Stomach (tissue), 9 donors: ENCODE data around the gene PDE4D. TPM values are rescaled to one million over a fixed set of nuclear protein-coding genes. Genes with fewer than 3 reads are reported as not detected.

Experiments
- DNase-seq, 2 donors: peaks; one replicate each; pipeline versions ENCODE4 v3.0.0 to v3.0.0-alpha.2; 2013 to 2019
- H3K27ac ChIP-seq, 5 donors: fragments of 200-600 bp in 4 of 5; sonication (generic) in 4 of 5; one replicate each; pipeline ENCODE4 v1.5.1; 2013 to 2019; ENCODE audit warnings: mild to moderate bottlenecking in 1 of 5, moderate library complexity in 1 of 5
- H3K27me3 ChIP-seq, 3 donors: fragments of 200-600 bp; sonication (generic); one replicate each; pipeline ENCODE4 v1.5.1; 2017 to 2019; ENCODE audit warnings: mixed run types in 1 of 3
- H3K36me3 ChIP-seq, 4 donors: fragments of 200-600 bp; sonication (generic); 1 replicate in 3 of 4; 2 replicates in 1 of 4; pipeline ENCODE4 v1.5.1; 2016 to 2019
- H3K4me1 ChIP-seq, 4 donors: fragments of 200-600 bp; sonication (generic); one replicate each; pipeline ENCODE4 v1.5.1; 2016 to 2019
- H3K4me3 ChIP-seq, 4 donors: fragments of 200-600 bp; sonication (generic) in 3 of 4; one replicate each; pipeline ENCODE4 v1.5.1; 2016 to 2019; ENCODE audit warnings: mild to moderate bottlenecking in 1 of 4
- H3K9me3 ChIP-seq, 4 donors: fragments of 200-600 bp; sonication (generic); one replicate each; pipeline ENCODE4 v1.5.1; 2016 to 2019
- CTCF ChIP-seq, 7 experiments: fragments of 450-650 bp in 4 of 7; fragments of 200-600 bp in 3 of 7; sonication (generic) in 3 of 7; IDR thresholded peaks; one replicate each; pipeline ENCODE4 v1.5.1; 2016 to 2019; ENCODE audit warnings: antibody characterized with exemption in 7 of 7, control low read depth in 2 of 7, mild to moderate bottlenecking in 1 of 7
- EP300 ChIP-seq: sonication (generic); formaldehyde crosslinking; IDR thresholded peaks from one replicate; pipeline ENCODE4 v1.6.1; 2017; ENCODE audit warnings: antibody characterized with exemption
- POLR2A ChIP-seq, 4 donors: fragments of 450-650 bp; IDR thresholded peaks; one replicate each; pipeline ENCODE4 v1.6.1; 2016; ENCODE audit warnings: antibody characterized with exemption in 4 of 4, control low read depth in 2 of 4, mild to moderate bottlenecking in 1 of 4, moderate library complexity in 1 of 4
- POLR2AphosphoS5 ChIP-seq, 3 donors: sonication (generic); formaldehyde crosslinking; IDR thresholded peaks; one replicate each; pipeline ENCODE4 v1.6.1; 2016; ENCODE audit warnings: antibody characterized with exemption in 3 of 3
- WGBS, 5 donors: extraction: QIAGEN DNeasy Blood & Tissue Kit in 3 of 5; methylation state at CpG; one replicate each; pipeline versions ENCODE4 v1.1.5 to v1.1.7; 2013 to 2018; 5-methylcytosine and 5-hydroxymethylcytosine counted together
- intact Hi-C: fragments of 100-400 bp; cut with DNase I; formaldehyde crosslinking; loops from one replicate; pipeline ENCODE4 v1.15.1; 2023; ENCODE audit warnings: low total_unique reads
- polyA plus RNA-seq, 3 donors: library from polyadenylated mRNA; stranded (reverse); fragments of 200-250 nt; gene quantifications; one replicate each; pipeline ENCODE4 v1.2.3, GENCODE V29; 2013
- total RNA-seq, 5 donors: library from RNA; depleted of rRNA; stranded (reverse); fragments of >200 nt; gene quantifications; one replicate each; pipeline versions ENCODE4 v1.1.0 to v1.2.3, GENCODE V29; 2014 to 2016
- donor health status: healthy with polysubstance abuse.
- donor health status: Bipolar disorder and iron deficiency.
- donor health status: healthy.

The PDE4D gene
- total and polyA plus RNA-seq, 8 donors, result 3.1 to 147 (median 97.3) TPM

GRCh38 chr5:59617186-59617771 is 276.2 kb downstream of the PDE4D start:
- Histone ChIP-seq H3K9me3 (no peaks in the 10 kb centered on the region), H3K4me1 (peaks cover 0 to 11% (median 3%) of the 10 kb centered on the region in 4 donors), H3K27ac (peak overlapping the region in 1 of 5 donors; percentile 45), H3K36me3 (no peaks in the 10 kb centered on the region), H3K4me3 (no peak overlapping the region), H3K27me3 (no peaks in the 10 kb centered on the region)
- peak in 1 of 3 donors; percentile 12 for TF ChIP-seq POLR2AphosphoS5 (IDR thresholded peaks at IDR 0.05)
- no peak for TF ChIP-seq CTCF (IDR thresholded peaks at IDR 0.05)
- peak in 1 of 2 donors; percentile 67 for DNase-seq
- intact Hi-C loops, result no loop called here
- WGBS, 5 donors, result 47 to 77% (median 53%) methylated on average over 9 of the region's 9 CpGs

DNA sequence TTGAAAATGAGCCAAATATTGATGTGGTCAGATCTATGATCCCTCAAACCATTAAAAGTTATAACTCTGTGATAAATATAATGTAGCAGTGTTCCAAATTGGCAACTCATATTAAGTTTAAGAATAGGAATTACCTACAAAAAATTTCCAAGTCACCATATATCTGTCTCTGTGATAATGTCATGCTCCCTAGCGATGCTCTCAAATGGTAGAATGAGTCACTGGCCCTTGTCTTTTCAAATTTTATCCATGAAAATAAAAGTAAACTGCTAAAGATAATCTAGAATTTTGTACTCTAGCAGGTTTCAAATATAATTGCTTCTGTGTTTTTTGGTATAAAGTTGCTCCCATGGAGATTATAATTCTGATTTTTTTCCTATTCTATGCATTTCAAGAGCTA is 277.1 kb downstream of the PDE4D start:
- H3K9me3 ChIP-seq, result no peaks in the 10 kb centered on the region
- no peak for DNase-seq
- no peak overlapping the region for H3K27ac ChIP-seq
- H3K4me3 ChIP-seq, result no peak overlapping the region
- H3K4me1 ChIP-seq, result peaks cover 0 to 11% (median 3%) of the 10 kb centered on the region in 4 donors
- TF ChIP-seq POLR2A (IDR thresholded peaks at IDR 0.05), result no peak
- TF ChIP-seq EP300, result no peak
- TF ChIP-seq POLR2AphosphoS5 (IDR thresholded peaks at IDR 0.05), result no peak
- no peak for TF ChIP-seq CTCF (IDR thresholded peaks at IDR 0.05)
- H3K27me3 ChIP-seq, result no peaks in the 10 kb centered on the region
- 88 to 96% (median 96%) methylated on average over 1 of the region's 1 CpG for WGBS, 5 donors
- intact Hi-C loops, result no loop called here
- H3K36me3 ChIP-seq, result no peaks in the 10 kb centered on the region

GRCh38 chr5:59615272-59615671 is 278.3 kb downstream of the PDE4D start:
- 76 to 92% (median 88%) methylated on average over 1 of the region's 1 CpG for WGBS, 5 donors
- TF ChIP-seq POLR2A (IDR thresholded peaks at IDR 0.05) (no peak), EP300 (no peak), CTCF (IDR thresholded peaks at IDR 0.05) (no peak), POLR2AphosphoS5 (IDR thresholded peaks at IDR 0.05) (no peak)
- Histone ChIP-seq H3K4me3 (no peak overlapping the region), H3K27me3 (no peaks in the 10 kb centered on the region), H3K36me3 (no peaks in the 10 kb centered on the region), H3K9me3 (no peaks in the 10 kb centered on the region), H3K4me1 (peaks cover 0 to 11% (median 3%) of the 10 kb centered on the region in 4 donors), H3K27ac (no peak overlapping the region)
- no peak for DNase-seq
- intact Hi-C loops, result no loop called here

GRCh38 chr5:59609501-59610265 is 283.8 kb downstream of the PDE4D start:
- TF ChIP-seq POLR2A (IDR thresholded peaks at IDR 0.05), result no peak
- no peak for TF ChIP-seq POLR2AphosphoS5 (IDR thresholded peaks at IDR 0.05)
- TF ChIP-seq CTCF (IDR thresholded peaks at IDR 0.05), result no peak
- no peak for TF ChIP-seq EP300
- H3K4me3 ChIP-seq, result no peak overlapping the region
- 37 to 58% (median 52%) methylated on average over 4 of the region's 4 CpGs for WGBS, 5 donors
- DNase-seq, result no peak
- H3K9me3 ChIP-seq, result no peaks in the 10 kb centered on the region
- H3K27ac ChIP-seq, result no peak overlapping the region
- no peaks in the 10 kb centered on the region for H3K27me3 ChIP-seq
- H3K4me1 ChIP-seq, result peaks cover 0 to 15% (median 5%) of the 10 kb centered on the region in 4 donors
- intact Hi-C loops, result no loop called here
- no peaks in the 10 kb centered on the region for H3K36me3 ChIP-seq
